Stromal cell of bone marrow (primary cell): ENCODE results near the gene SRGAP1.

ENCODE experiments used
- DNase-seq: peaks from one replicate; pipeline ENCODE4 v3.0.0-alpha.2; 2012; ENCODE audit warnings: low read depth

Gene SRGAP1

GRCh38 chr12:63909746-63910145 lies 65.2 kb downstream of the SRGAP1 start:
- DNase-seq: no peak

GRCh38 chr12:63911341-63911740 lies 66.8 kb downstream of the SRGAP1 start:
- DNase-seq: no peak

- DNase-seq: no peak
Observed at GRCh38 chr12:63912651-63913050, 68.2 kb downstream of the SRGAP1 start.

GRCh38 chr12:63913929-63914328 lies 69.4 kb downstream of the SRGAP1 start:
- no peak for DNase-seq

GRCh38 chr12:63915105-63915800 lies 70.8 kb downstream of the SRGAP1 start:
- peak; percentile 52 for DNase-seq

GRCh38 chr12:63916561-63917476 lies 72.3 kb downstream of the SRGAP1 start:
- DNase-seq: no peak

GRCh38 chr12:63917477-63917862 lies 73.0 kb downstream of the SRGAP1 start:
- no peak for DNase-seq

- peak; percentile 94 for DNase-seq
Observed at GRCh38 chr12:63917864-63918799, 73.6 kb downstream of the SRGAP1 start.

- peak; percentile 49 for DNase-seq
Observed at GRCh38 chr12:63918800-63919300, 74.3 kb downstream of the SRGAP1 start.

- DNase-seq: no peak
Observed at GRCh38 chr12:63919756-63920155, 75.3 kb downstream of the SRGAP1 start.

- no peak for DNase-seq
Observed at GRCh38 chr12:63921157-63921556, 76.7 kb downstream of the SRGAP1 start.

- DNase-seq: no peak
Observed at GRCh38 chr12:63922474-63922873, 78.0 kb downstream of the SRGAP1 start.

GRCh38 chr12:63924781-63925180 lies 80.3 kb downstream of the SRGAP1 start:
- DNase-seq: no peak

GRCh38 chr12:63927511-63927910 lies 83.0 kb downstream of the SRGAP1 start:
- DNase-seq: no peak

- no peak for DNase-seq
Observed at GRCh38 chr12:63928305-63928704, 83.8 kb downstream of the SRGAP1 start.

GRCh38 chr12:63929426-63929825 lies 84.9 kb downstream of the SRGAP1 start:
- no peak for DNase-seq

- peak; percentile 58 for DNase-seq
Observed at GRCh38 chr12:63930971-63931370, 86.5 kb downstream of the SRGAP1 start.

- DNase-seq: no peak
Observed at GRCh38 chr12:63931703-63932102, 87.2 kb downstream of the SRGAP1 start.

GRCh38 chr12:63934936-63935335 lies 90.4 kb downstream of the SRGAP1 start:
- no peak for DNase-seq

- DNase-seq: no peak
Observed at GRCh38 chr12:63935361-63935760, 90.9 kb downstream of the SRGAP1 start.

GRCh38 chr12:63937378-63938316 lies 93.1 kb downstream of the SRGAP1 start:
- no peak for DNase-seq
